Renal cortex interstitium (tissue), 11 donors: ENCODE measurements around the gene NPPA. TPM values are rescaled to one million over a fixed set of nuclear protein-coding genes. Genes with fewer than 3 reads are reported as not detected.
A peak's percentile ranks its signal among the peaks of the same experiment; 100 is the strongest.

Experiments used
- DNase-seq, 11 donors: peaks; one replicate each; pipeline ENCODE4 v3.0.0-alpha.2; 2013; ENCODE audit warnings: low read depth in 9 of 11, low spot score in 4 of 11; ENCODE audit errors: extremely low read depth in 1 of 11
- polyA plus RNA-seq, 3 donors: library from polyadenylated mRNA; unstranded; fragments of 120-200 nt; gene quantifications; one replicate each; pipeline ENCODE4 v1.2.1, GENCODE V29; 2013; ENCODE audit not compliant: insufficient read length in 3 of 3

The NPPA gene
- polyA plus RNA-seq, 3 donors, result 0.33 to 0.85 (median 0.50) TPM

DNA sequence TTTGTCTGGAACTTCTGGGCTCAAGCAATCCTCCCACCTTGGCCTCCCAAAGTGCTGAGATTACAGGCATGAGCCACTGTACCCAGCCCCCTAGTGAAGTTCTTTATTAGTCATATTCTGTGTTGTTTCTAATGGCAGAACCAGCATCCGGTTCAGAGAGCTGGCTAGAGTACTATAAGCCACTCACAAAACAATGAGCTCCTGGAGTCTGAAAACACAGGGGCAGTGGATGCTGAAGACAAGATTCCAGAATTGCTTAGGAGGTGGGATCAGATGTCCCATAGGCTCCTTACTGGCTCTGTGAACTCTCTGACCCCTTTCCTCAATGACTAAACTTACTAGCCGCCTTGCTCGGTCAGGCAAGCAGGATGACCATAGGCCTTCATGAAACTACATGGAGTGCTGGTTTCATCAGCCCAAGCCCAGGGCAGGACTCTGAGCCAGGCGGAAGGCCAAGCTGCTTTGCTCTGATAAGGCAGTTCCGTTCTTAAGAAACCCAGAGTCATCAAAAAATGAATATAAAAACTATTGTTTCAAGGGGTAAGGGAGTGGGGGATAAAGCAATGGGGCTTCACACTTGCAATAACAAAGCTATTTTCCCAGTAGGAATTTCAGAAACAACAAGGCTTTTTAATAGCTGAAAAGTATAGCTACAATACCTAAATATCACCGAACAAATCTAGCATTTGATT lies 49.9 kb downstream of the NPPA start:
- no peak for DNase-seq

DNA sequence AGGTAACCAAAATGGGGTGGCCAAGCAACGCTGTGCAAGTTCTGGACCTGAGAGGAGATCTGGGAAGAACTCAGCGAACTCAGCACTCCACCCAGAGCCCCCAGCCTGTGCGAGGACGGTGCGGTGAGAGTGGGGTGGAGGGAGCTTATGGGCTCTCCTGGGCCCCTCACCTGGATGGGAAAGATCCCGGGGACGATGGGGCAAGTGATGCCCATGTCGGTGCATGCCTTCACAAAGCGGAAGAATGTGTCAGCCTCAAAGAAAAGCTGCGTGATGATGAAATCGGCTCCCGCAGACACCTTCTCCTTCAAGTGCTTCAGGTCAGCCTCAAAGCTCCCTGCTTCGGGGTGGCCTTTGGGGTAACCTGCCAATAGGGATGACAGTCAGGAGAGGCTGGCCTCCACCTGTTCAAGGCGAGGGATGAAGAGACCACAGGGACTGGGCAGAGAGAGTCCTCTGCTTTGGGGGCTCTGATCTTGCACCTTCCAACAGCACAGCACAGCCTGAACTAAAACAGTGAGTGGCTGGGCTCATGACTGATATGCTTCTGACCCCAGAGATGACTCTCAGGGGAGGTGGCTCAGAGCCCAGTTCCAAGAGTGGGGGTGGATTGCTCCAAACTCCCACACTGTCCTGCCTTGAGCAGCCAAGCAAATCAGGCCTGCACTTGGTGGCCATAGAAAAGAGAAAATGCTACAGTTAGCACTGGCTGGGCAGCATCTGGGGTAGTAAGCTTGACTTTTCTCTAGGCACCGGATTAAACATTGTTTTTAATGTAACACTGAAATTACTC lies 51.4 kb downstream of the NPPA start:
- DNase-seq, result peak in 2 of 11 donors; percentile 35 to 76

Other genes starting within 250 kb of the NPPA start
- gene FBXO2, start 193.4 kb downstream of the NPPA start, polyA plus RNA-seq, result 1 to 10 TPM; 1.1 to 2.0 (median 1.7) TPM
- 10 to 100 TPM; 13.7 to 20.4 (median 17.9) TPM for gene FBXO44, start 192.9 kb downstream of the NPPA start, polyA plus RNA-seq
- 1 to 10 TPM; 2.9 to 6.0 (median 5.2) TPM for gene FBXO6, start 183.6 kb downstream of the NPPA start, polyA plus RNA-seq
- gene MAD2L2, start 166.6 kb downstream of the NPPA start, polyA plus RNA-seq, result 10 to 100 TPM; 41.1 to 52.2 (median 44.7) TPM
- gene DRAXIN, start 156.1 kb downstream of the NPPA start, polyA plus RNA-seq, result 1 to 10 TPM; 1.1 to 1.4 (median 1.2) TPM
- 10 to 100 TPM; 33.2 to 50.2 (median 50.0) TPM for gene AGTRAP, start 111.6 kb downstream of the NPPA start, polyA plus RNA-seq
- gene C1orf167, start 85.6 kb downstream of the NPPA start, polyA plus RNA-seq, result under 1 TPM in 1 of 3 donors, not detected in 2; 0.32 TPM
- 10 to 100 TPM; 18.1 to 24.7 (median 20.5) TPM for gene MTHFR, start 41.8 kb downstream of the NPPA start, polyA plus RNA-seq
- gene CLCN6, start 41.6 kb downstream of the NPPA start, polyA plus RNA-seq, result 10 to 100 TPM; 18.5 to 27.3 (median 19.1) TPM
- not detected for gene NPPB, start 11.2 kb upstream of the NPPA start, polyA plus RNA-seq
- gene KIAA2013, start 78.6 kb upstream of the NPPA start, polyA plus RNA-seq, result 10 to 100 TPM; 36.7 to 47.8 (median 47.4) TPM
- gene PLOD1, start 86.9 kb upstream of the NPPA start, polyA plus RNA-seq, result 100 to 1,000 TPM in 1 of 3 donors, 10 to 100 TPM in 2; 92.9 to 115 (median 94.0) TPM
- gene MFN2, start 132.7 kb upstream of the NPPA start, polyA plus RNA-seq, result 10 to 100 TPM; 60.7 to 67.0 (median 64.7) TPM
- 10 to 100 TPM; 20.6 to 31.8 (median 29.8) TPM for gene MIIP, start 171.7 kb upstream of the NPPA start, polyA plus RNA-seq
- gene TNFRSF8, start 215.5 kb upstream of the NPPA start, polyA plus RNA-seq, result under 1 TPM; 0.32 to 0.55 (median 0.44) TPM